Gastrocnemius medialis (tissue), 4 donors: ENCODE results near the gene HBEGF.

Experiments
- POLR2A ChIP-seq, 2 donors: fragments of 450-650 bp; IDR thresholded peaks; one replicate each; pipeline ENCODE4 v1.6.1; 2017; ENCODE audit warnings: antibody characterized with exemption in 2 of 2, mild to moderate bottlenecking in 2 of 2, moderate library complexity in 2 of 2
- TF ChIP-seq, protein P1 (sequence below), 5 experiments: fragments of 450-650 bp in 3 of 5; fragments of 200-600 bp in 2 of 5; sonication (generic) in 2 of 5; IDR thresholded peaks in 4 of 5; conservative IDR thresholded peaks in 1 of 5; 1 replicate in 4 of 5; 2 replicates in 1 of 5; pipeline ENCODE4 v1.5.1; 2016 to 2019; ENCODE audit warnings: antibody characterized with exemption in 5 of 5, mild to moderate bottlenecking in 3 of 5, moderate library complexity in 3 of 5

DNA sequence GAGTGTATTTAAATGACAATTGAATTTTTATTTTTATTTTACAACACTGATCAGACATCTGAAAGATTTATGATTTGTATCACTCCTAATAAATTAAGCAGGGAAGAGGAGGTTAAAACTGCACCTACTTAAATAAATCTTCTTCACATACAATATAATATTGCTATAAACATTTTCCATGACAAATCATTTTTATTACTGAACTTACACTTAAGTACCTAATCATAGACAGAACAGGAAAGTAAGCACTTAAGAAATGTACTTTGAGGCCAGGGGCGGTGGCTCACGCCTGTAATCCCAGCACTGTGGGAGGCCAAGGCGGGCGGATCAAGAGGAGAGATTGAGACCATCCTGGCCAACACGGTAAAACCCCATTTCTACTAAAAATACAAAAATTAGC is 47.3 kb downstream of the HBEGF start:
- TF ChIP-seq, protein P1, sequence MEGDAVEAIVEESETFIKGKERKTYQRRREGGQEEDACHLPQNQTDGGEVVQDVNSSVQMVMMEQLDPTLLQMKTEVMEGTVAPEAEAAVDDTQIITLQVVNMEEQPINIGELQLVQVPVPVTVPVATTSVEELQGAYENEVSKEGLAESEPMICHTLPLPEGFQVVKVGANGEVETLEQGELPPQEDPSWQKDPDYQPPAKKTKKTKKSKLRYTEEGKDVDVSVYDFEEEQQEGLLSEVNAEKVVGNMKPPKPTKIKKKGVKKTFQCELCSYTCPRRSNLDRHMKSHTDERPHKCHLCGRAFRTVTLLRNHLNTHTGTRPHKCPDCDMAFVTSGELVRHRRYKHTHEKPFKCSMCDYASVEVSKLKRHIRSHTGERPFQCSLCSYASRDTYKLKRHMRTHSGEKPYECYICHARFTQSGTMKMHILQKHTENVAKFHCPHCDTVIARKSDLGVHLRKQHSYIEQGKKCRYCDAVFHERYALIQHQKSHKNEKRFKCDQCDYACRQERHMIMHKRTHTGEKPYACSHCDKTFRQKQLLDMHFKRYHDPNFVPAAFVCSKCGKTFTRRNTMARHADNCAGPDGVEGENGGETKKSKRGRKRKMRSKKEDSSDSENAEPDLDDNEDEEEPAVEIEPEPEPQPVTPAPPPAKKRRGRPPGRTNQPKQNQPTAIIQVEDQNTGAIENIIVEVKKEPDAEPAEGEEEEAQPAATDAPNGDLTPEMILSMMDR (IDR thresholded peaks at IDR 0.05 in 4 of 5, conservative IDR thresholded peaks at IDR 0.05 in 1 of 5): no peak
- TF ChIP-seq POLR2A (IDR thresholded peaks at IDR 0.05): no peak
